Measurements from ENCODE around the gene ZNF117.
"Not testable (repeated sequence)": the region's sequence is repeated elsewhere in the genome, so short reads cannot be mapped to it uniquely, and the experiment has no call there.

- TF ChIP-seq CTCF (conservative IDR thresholded peaks at IDR 0.05); EZH2 (IDR thresholded peaks at IDR 0.05; ENCODE audit: low read depth): not testable (repeated sequence)
Measured at GRCh38 chr7:65007036-65007435, 16.2 kb upstream of the ZNF117 start.

Measured in PC-9 (cell line).